Adrenal gland (tissue), 12 donors: ENCODE results near the gene CLASP2. TPM values are rescaled to one million over a fixed set of nuclear protein-coding genes. Genes with fewer than 3 reads are reported as not detected.
"Not testable (repeated sequence)": the region's sequence is repeated elsewhere in the genome, so short reads cannot be mapped to it uniquely, and the experiment has no call there.

Experiments used
- DNase-seq, 7 donors: peaks; one replicate each; pipeline ENCODE4 v3.0.0-alpha.2; 2019 to 2020
- H3K27ac ChIP-seq, 5 donors: fragments of 200-600 bp; sonication (generic) in 4 of 5; 1 replicate in 3 of 5; 2 replicates in 2 of 5; pipeline versions ENCODE4 v1.5.1 to v1.8.0; 2016 to 2020; ENCODE audit warnings: mild to moderate bottlenecking in 1 of 5
- H3K27me3 ChIP-seq: fragments of 200-600 bp; 2 replicates; pipeline ENCODE4 v1.8.0; 2021
- H3K36me3 ChIP-seq, 2 donors: fragments of 200-600 bp; replicated peaks in 1 of 2; 1 replicate in 1 of 2; 2 replicates in 1 of 2; pipeline versions ENCODE4 v1.5.1 to v1.8.0; 2018 to 2022
- H3K4me1 ChIP-seq, 2 donors: fragments of 200-600 bp; replicated peaks in 1 of 2; 1 replicate in 1 of 2; 2 replicates in 1 of 2; pipeline versions ENCODE4 v1.5.1 to v1.8.0; 2018 to 2021
- H3K4me3 ChIP-seq, 4 donors: fragments of 200-600 bp; sonication (generic) in 3 of 4; one replicate each; pipeline ENCODE4 v1.5.1; 2016 to 2018
- H3K9me3 ChIP-seq, 3 donors: fragments of 200-600 bp; sonication (generic) in 1 of 3; replicated peaks in 1 of 3; 1 replicate in 2 of 3; 2 replicates in 1 of 3; pipeline versions ENCODE4 v1.5.1 to v1.8.0; 2016 to 2021
- CTCF ChIP-seq, 6 experiments: fragments of 450-650 bp in 4 of 6; fragments of 200-600 bp in 2 of 6; sonication (generic) in 1 of 6; IDR thresholded peaks; 1 replicate in 5 of 6; 2 replicates in 1 of 6; pipeline versions ENCODE4 v1.5.1 to v1.8.0; 2016 to 2021; ENCODE audit warnings: antibody characterized with exemption in 6 of 6, mild to moderate bottlenecking in 2 of 6, moderate library complexity in 1 of 6
- POLR2A ChIP-seq, 2 donors: fragments of 450-650 bp; IDR thresholded peaks; one replicate each; pipeline ENCODE4 v1.6.1; 2017; ENCODE audit warnings: antibody characterized with exemption in 2 of 2, mild to moderate bottlenecking in 2 of 2, moderate library complexity in 1 of 2
- WGBS, 4 donors: extraction: QIAGEN DNeasy Blood & Tissue Kit in 2 of 4; methylation state at CpG; one replicate each; pipeline versions ENCODE4 v1.1.5 to v1.1.7; 2013 to 2017; 5-methylcytosine and 5-hydroxymethylcytosine counted together
- intact Hi-C, 2 donors: fragments of 100-400 bp; cut with DNase I; formaldehyde crosslinking; loops; one replicate each; pipeline versions ENCODE4 v1.14.1 to v1.15.0; 2022 to 2023
- polyA plus RNA-seq, 3 donors: library from polyadenylated mRNA; stranded (reverse); fragments of 200-250 nt in 2 of 3; fragments of 350-450 nt in 1 of 3; fragmentation: Illumina TruSeq in 1 of 3; extraction: RNeasy Lipid Tissue Mini Kit (QIAGEN cat#74804) in 1 of 3; gene quantifications; one replicate each; pipeline ENCODE4 v1.2.3, GENCODE V29; 2013 to 2014
- total RNA-seq, 9 donors: library from RNA; depleted of rRNA in 4 of 9; stranded (reverse); fragments of >200 nt in 4 of 9; fragments of 120-200 nt in 1 of 9; fragmentation: NEBNext Ultra II Directional in 1 of 9; extraction: Animal tissue kit (Norgen Biotek cat#: 25700) in 1 of 9; gene quantifications; one replicate each; pipeline versions ENCODE4 v1.1.0 to v1.2.4, GENCODE V29; 2013 to 2023
- donor health status: healthy with polysubstance abuse.
- donor health status: Bipolar disorder and iron deficiency.
- donor health status: DM: yes; HTN: yes; CAD: no.
- donor health status: DM: no; HTN: no; CAD: no.
- donor health status: DM: no; HTN: no; CAD: no.
- donor health status: DM: yes; HTN: yes; CAD: no.

CLASP2 gene
- total and polyA plus RNA-seq, 12 donors = 17.0 to 85.4 (median 67.1) TPM

DNA sequence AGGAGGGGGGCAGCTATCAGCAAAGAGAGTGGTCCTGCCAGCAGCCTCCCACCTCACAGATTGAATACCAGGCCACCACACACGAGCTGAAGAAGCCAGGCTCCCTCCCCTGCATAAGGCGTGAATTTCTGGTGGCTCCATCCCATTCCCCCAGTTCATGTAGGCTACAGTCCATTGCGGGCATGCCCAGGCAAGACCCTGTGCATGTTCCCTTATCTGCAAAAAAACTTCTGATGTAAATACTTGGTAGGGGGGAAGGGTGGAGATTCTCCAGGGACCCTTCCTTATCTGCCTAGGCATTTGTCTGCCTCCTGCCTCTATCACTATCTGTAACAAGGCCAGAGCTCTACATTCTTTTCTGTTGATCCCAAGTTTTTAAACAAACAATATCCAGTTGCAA, 250.3 kb downstream of the CLASP2 start:
- H3K36me3 ChIP-seq = no peaks in the 10 kb centered on the region
- H3K27ac ChIP-seq = no peak overlapping the region
- H3K4me1 ChIP-seq = no peaks in the 10 kb centered on the region
- WGBS, 4 donors = 84 to 94% (median 91%) methylated on average over 3 of the region's 3 CpGs
- H3K4me3 ChIP-seq = no peak overlapping the region
- DNase-seq = no peak
- intact Hi-C loops = no loop called here
- H3K27me3 ChIP-seq = no peaks in the 10 kb centered on the region
- H3K9me3 ChIP-seq = no peaks in the 10 kb centered on the region
- no peak for TF ChIP-seq POLR2A (IDR thresholded peaks at IDR 0.05)
- no peak for TF ChIP-seq CTCF (IDR thresholded peaks at IDR 0.05)

- WGBS, 4 donors = 91 to 98% (median 96%) methylated on average over 2 of the region's 2 CpGs
- no peak for DNase-seq
- no peak overlapping the region for H3K27ac ChIP-seq
- H3K9me3 ChIP-seq = peaks cover 0 to 12% (median 0%) of the 10 kb centered on the region in 3 donors
- H3K27me3 ChIP-seq = no peaks in the 10 kb centered on the region
- TF ChIP-seq CTCF (IDR thresholded peaks at IDR 0.05) (no peak), POLR2A (IDR thresholded peaks at IDR 0.05) (no peak)
- no peaks in the 10 kb centered on the region for H3K36me3 ChIP-seq
- no peaks in the 10 kb centered on the region for H3K4me1 ChIP-seq
- H3K4me3 ChIP-seq = no peak overlapping the region
- intact Hi-C loops = no loop called here
Observed at GRCh38 chr3:33461097-33461496, 257.0 kb downstream of the CLASP2 start.

GRCh38 chr3:33459577-33459976, 258.5 kb downstream of the CLASP2 start:
- H3K4me1 ChIP-seq, DNase-seq, H3K36me3 ChIP-seq, H3K27ac ChIP-seq, H3K27me3 ChIP-seq, intact Hi-C loops, H3K4me3 ChIP-seq: not testable (repeated sequence)
- WGBS, 4 donors = 89 to 98% (median 97%) methylated on average over 4 of the region's 4 CpGs
- peaks cover 0 to 12% (median 0%) of the 10 kb centered on the region in 3 donors for H3K9me3 ChIP-seq

- DNase-seq = no peak
- intact Hi-C loops = no loop called here
- Histone ChIP-seq H3K36me3 (no peaks in the 10 kb centered on the region), H3K4me3 (no peak overlapping the region), H3K27ac (no peak overlapping the region), H3K9me3 (peaks cover 0 to 12% (median 0%) of the 10 kb centered on the region in 3 donors), H3K27me3 (no peaks in the 10 kb centered on the region), H3K4me1 (no peaks in the 10 kb centered on the region)
- no peak for TF ChIP-seq POLR2A (IDR thresholded peaks at IDR 0.05)
- 81 to 96% (median 94%) methylated on average over 3 of the region's 3 CpGs for WGBS, 4 donors
Observed at GRCh38 chr3:33458446-33458845, 259.6 kb downstream of the CLASP2 start.

DNA sequence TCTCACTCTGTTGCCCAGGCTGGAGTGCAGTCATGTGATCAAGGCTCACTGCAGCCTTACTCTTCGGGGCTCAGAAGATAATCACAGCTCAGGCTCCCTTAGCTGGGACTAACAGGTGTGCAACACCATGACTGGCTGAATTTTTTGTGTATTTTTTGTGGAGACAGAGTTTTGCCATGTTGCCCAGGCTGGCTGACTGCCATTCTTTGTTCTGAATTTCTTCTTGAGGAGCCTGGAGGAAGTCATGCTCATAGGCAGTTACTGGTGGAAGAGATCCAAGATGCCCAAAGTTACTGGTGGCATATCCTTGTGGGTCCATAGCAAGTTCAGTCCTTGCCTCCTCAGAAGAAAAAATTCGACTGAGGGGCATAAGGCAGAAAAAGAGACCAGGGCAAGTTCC, 261.3 kb downstream of the CLASP2 start:
- Histone ChIP-seq H3K36me3 (no peaks in the 10 kb centered on the region), H3K9me3 (peaks cover 0 to 12% (median 0%) of the 10 kb centered on the region in 3 donors), H3K4me3 (no peak overlapping the region), H3K4me1 (no peaks in the 10 kb centered on the region), H3K27me3 (no peaks in the 10 kb centered on the region), H3K27ac (no peak overlapping the region)
- WGBS, 4 donors = 73 to 79% (median 77%) methylated on average over 2 of the region's 2 CpGs
- DNase-seq = no peak
- intact Hi-C loops = no loop called here
- TF ChIP-seq POLR2A (IDR thresholded peaks at IDR 0.05) (no peak), CTCF (IDR thresholded peaks at IDR 0.05) (no peak)
